NCI-H2107 treated with DMSO at 0.1 percent for 48 hours (cell line): ENCODE data around the gene ATXN1.
"Not testable (repeated sequence)": the region's sequence is repeated elsewhere in the genome, so short reads cannot be mapped to it uniquely, and the experiment has no call there.

Experiments used
- DNase-seq: peaks from one replicate; lab custom pipeline; 2025; ENCODE audit not compliant: unreplicated experiment; lab: John Stamatoyannopoulos, UW

Gene ATXN1

DNA sequence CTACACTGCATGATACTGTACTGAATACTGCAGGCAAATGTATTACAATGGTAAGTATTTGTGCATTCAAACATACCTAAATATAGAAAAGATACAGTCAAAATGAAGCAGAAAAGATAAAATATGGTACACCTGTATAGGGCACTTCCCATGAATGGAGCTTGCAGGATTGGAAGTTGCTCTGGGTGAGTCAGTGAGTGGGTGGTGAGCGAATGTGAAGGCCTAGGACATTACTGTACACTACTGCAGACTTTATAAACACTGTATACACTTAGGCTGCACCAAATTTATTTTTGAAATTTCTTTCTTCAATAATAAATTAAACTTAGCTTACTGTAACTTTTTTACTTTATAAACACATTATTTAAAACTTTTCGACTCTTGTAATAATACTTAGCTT, 213.1 kb downstream of the ATXN1 start:
- no peak for DNase-seq

DNA sequence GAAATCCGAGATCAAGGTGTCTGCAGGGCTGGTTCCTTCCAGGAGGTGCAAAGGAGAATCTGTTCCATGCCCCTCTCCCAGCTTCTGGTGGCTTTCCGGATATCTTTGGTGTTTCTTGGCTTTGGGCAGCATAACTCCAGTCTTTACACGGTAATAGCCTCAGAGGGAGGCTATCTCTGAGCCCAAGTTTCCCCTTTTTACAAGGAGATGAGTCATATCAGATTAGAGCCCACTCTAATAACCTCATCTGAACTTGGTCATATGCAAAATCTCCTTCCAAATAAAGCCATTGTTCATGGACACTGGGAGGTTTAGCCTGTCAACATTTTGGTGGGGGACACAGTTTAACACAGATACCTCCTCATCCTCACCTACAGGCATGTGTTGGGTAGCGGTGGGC, 213.7 kb downstream of the ATXN1 start:
- no peak for DNase-seq

DNA sequence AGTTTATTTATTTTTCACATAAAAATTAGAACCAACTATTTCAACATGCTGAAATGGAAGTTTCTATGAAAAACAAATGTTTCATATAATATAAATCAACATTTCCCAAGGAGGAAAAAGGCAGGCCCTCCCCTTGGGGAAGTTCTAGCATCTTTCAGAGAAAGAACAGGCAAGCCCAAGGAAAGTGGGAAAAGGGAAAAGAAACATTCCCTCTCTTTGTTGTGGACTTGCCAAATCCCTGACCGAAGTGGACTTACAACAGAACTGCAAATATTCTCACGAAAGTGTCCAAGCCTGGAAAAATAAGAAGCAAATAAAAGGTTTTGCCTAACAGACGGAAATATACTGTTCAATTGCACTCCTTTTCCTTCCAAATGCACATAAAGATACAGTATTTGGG, 214.4 kb downstream of the ATXN1 start:
- no peak for DNase-seq

DNA sequence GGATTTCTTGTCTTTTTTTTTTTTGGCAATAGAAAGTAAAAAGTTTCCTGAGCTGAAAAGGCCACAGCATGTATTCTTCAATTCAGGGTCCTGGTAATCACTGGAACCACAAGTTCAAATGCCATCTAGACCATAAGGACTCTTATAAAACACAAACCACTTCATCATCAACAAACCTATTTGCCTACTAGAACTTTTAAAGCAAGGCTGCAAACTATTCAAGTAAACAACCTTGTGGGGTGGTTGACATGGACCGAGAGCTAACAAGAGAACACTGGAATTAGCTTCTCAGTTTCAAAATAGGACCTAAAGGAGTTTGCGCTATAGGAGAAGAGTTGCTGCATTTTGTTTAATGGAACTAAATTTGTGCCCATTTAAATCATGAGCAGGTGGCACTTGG, 215.9 kb downstream of the ATXN1 start:
- DNase-seq, result no peak

DNA sequence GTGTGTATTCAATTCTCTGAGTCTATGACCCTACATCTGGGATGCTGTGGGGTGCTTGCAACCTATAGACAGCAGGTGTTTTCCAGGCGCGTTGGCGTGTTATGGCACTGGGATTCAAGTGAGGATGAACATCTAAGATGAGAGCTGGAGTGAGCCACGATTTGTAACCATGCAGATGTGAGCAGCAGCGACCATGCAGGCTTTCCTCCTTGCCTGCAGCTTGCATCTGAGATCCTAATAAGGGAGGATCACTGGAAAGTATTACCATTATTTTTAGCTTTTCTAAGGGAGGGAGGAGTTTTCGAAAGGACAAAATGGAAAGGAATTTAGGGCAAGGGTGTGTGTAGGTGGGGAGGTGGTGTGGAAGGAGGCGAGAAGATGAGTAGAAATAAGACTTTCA, 216.7 kb downstream of the ATXN1 start:
- DNase-seq, result no peak

DNA sequence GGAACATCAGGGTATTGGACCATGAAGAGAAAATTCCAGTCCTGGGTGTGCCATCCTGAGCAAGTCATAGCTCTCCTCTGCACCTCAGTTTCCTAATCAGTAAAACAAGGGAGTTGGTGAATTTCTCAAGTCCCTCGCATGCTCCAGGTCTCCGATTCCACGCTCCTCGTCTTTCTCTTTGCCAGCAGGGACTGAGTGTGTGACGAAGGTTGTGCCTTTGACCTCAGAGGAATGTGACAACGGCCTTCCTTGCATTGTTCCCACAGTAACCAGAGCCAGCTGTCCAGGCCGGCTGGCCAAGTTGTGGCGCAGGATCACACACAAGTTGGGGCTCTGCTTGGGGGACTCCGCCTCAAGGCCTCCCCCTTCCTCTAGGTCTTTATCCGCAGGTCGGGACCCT, 217.3 kb downstream of the ATXN1 start:
- no peak for DNase-seq

DNA sequence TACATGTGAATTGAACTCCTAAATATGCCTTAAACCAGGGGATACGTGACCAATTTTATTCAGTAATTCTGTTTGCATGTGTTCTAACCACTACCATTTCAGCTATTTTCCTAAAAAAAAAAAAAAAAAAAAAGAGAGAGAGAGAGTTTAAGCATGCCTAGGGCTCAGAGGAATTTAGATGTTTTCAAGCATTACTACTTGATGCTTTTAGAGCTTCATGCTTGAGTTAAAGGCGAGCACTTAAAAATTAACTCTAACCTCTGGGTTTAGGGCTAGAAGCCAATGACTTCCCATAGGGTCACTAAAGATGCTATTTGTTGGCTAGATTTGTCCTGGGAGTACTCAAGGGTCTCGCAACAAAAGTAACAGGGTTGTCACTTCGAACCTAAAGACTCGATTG, 217.7 kb downstream of the ATXN1 start:
- DNase-seq, result no peak

DNA sequence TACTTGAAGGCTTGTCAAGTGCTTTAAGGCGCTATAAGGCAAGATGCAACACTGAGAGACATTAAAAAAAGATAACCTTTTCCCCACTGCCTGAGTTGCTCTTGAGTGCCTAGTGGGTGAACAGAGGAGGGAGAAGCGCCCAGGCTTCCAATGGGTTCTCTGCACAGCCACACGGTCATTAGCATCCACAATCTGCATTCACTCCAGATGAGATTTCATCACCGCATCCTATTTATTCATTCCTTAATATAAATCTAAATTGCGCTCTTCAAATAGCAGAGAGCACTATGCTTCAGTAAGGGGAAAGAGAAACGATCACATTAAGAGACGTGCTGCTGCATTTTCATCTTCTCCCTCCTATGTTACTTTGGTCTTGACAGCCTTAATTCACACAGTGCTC, 219.2 kb downstream of the ATXN1 start:
- DNase-seq, result no peak

DNA sequence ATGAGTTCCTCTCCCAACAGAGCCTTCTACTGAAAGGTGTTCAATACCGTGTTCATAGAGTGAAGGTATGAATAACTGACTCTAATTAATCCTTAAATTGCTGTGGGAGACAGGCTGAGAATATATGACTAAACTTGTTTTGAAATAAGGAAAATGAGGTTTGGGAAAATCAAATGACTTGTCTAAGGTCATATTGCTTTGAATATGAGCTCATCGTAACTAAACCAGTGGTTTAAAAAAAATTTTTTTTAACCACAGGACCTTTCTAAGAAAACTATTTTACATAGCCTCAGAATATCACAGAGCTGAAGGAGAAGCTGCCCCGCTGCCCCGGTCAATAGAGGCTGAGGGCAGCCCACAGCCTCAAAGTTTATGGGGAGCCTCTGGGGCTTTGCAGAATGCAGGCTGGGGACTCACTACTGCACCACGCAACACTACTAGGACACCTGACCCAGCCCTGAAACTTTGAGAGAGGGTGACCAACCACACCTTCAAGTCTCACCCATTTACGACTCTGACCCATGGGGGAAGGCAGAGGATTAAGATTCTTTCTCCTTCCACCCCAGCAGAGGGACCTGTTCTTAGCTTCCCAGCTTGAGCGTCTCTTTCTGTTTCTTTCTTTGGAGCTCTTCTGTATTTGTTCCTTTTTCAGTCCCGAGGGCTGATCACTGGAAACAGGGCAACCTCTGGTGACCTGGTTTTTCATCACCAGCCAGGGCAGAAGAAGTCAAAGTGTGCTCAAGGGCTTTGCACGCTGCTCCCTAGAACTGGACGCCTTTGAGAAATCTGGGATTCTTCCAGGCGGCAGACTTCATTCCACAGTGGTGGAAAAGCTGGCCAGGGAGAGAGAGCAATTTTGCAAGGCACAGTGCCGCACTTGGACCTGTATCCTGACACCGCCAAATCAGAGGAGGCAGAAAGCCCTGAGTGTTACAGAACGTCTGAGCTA, 220.2 kb downstream of the ATXN1 start:
- no peak for DNase-seq

DNA sequence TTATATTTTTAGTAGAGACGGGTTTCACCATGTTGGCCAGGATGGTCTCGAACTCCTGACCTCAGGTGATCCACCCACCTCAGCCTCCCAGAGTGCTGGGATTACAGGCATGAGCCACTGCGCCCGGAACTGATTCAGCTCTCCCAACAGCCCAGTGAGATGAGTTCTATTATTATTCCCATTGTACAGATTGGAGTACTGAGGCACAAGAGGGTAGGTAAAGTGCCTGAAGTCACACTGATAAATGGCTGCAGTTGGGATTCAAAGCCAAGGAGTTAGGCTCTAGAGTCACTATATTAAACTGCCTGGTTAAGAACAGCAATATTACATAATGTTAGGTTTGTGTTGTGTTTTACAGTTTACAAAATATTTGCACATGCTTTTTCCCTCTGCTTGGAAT, 220.9 kb downstream of the ATXN1 start:
- not testable (repeated sequence) for DNase-seq

DNA sequence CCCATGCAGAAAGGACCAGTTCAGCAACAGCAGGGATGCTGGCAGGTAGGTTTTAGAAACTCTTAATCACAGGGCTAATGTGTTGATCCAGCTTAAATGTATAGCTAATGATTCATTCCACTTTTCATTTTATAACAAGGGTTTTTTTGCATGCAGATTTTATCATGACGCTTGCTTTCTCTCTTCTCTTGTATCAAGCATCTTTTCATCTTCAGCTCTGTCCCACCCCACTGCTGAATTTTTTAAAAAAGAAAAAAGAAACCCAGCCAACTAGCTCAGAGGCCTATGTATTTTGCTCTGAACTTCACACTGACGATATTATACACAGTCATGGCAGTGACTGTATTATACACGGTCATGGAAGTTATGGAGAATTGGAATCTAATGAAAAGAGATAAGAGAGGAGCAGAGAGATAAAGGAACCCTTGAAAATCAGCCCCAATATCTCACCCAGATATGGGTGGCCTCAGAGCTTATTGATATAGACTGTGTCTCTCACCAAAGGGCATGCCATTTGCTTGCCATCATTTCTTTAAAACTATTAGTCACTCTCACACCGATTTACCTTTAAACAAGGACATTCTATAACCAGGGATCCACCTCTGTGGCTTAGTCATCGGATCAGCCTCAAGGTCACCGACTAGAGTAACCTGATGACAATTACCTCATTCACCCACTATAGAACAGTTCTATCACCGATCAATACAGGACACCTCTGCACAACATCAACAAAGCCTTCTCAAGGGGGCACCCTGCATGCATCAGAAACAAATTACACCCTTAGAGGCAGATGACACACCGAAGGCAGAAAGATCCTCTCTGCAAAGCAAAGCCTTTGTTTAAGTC, 222.0 kb downstream of the ATXN1 start:
- DNase-seq, result no peak

DNA sequence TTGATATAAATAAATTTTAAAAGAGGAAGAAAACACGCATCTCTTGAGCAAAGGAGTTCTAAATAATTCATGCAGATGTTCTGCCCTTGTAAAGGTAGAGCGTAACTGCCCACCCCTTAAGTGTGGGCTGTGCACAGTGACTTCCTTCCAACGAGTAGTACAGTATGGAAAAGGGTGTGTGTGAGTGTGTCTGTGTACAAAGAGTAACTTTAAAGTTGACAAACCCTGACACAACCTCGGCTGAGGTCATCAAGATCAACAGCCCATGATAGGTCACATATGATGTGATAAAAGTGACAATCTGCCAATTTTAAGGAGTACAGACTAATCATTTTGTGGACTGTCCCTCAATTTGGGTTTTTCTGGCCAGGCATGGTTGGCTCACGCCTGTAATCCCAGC, 225.7 kb downstream of the ATXN1 start:
- no peak for DNase-seq

DNA sequence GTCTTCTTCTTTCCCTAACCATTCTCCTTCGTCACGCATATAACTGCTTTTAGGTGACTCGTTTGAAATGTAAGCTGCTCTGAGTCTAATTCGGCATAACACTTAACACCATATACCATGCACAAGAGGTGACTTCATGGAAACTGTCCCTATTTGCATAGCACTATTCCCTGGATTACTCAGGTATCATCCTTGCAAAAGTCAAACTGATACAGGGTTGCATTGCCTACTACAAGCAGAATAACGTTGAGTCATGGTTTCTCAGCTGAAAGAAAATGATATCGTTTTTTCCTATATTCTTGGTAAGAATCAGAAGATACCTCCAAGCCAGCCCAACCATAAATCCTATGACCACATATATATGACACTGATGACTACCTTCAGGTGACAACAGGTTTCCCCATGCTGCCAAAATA, 227.5 kb downstream of the ATXN1 start:
- no peak for DNase-seq

DNA sequence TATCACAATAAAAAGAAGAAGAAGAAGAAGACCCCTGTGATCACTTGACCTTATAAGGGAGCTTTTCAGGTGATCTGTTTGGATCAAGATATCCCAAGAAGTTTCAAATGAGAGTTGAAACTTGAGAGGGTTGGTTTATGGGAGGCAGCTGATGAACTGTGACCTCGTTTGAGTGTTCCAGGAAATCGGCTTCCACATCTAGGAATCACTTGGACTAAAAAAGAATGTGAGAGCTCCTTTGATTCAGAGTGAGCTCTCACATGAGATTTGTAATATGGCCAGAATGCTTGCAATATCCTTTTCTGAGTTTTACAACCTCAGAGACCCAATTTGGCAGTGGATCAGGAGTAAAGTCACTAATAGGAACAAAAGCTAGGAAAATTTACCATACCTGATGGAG, 228.1 kb downstream of the ATXN1 start:
- no peak for DNase-seq

DNA sequence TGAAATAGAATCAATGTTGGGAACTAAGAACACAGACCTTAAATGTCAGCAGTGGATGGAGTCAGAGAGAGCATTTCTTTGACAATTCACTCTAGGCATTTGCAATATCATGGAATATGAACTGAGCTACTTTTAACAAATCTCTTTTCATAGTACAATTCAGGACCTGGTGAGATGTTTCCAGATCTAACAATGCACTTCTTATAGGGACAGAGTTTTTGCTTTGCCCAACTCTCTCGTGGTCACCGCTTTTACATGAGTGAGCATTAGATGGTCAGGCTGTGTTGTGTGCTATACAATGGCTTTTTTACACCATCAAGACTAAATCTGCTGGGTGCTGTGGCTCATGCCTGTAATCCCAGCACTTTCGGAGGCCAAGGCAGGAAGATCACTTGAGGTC, 233.6 kb downstream of the ATXN1 start:
- DNase-seq, result no peak

DNA sequence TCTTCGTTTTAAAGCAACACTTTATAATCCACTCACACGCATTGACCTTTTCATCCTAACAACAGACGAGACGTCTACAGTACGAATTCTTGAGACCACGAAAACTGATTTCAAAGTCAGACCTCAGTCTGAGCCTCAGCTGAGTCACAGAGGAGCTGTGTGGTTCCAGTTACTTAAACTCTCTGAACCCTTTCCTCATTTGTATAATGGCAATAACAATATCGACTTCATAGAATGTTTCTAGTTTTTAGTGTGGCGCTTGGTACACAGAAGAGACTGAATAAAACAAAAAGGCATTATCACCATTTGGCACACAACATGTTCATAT, 236.9 kb downstream of the ATXN1 start:
- DNase-seq, result no peak

DNA sequence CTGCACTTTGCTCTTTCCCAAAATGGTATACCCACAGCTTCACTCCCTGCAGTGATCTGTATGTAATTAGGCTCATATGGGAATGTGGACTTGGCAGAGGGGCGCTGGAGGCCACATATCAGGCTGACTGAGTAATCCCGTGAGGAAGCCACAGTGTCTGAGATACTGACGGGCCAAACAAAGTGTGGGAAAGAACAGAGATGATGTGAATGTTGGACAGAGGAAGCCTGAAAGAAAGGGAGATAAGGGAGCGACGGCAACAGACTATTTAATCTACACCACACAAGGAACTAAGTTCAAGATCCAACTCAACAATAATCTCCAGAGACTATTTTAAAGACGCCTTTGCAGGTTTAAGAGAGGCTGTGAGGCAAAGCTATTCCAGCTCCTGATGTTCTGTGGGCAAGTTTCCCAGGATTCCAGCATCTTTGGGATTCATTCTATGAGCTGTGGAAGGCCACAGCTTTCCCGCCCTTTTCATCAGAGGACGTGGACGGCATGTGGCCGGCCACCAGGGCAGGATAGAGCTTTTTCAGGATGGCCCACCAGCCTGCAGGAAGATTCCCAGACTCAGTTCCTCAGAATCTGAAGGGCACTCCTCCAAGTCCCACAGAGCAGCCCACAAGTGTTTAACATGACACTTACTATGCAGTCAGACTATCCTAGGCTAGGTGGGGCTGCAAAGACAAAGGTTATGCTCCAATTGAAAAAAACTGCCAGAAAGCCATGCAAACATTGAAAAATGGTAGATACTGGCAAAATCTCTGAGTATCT, 237.5 kb downstream of the ATXN1 start:
- DNase-seq, result no peak

DNA sequence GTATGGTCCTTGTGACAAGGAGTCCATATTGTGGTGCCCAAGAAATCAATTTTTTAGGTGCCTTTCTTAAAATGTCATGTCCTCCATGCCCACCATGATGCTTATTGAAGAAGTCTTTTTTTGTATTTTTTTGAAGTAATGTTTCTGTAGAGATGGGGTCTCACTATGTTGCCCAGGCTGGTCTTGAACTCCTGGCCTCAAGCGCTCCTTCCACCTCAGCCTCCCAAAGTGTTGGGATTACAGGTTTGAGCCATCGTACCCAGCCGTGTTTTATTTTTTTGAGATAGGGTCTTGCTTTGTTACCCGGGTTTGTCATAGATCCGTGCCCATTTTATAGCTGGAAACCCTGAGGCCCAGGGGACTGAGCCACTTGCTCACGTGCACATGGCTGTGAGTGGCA, 238.3 kb downstream of the ATXN1 start:
- DNase-seq, result no peak

DNA sequence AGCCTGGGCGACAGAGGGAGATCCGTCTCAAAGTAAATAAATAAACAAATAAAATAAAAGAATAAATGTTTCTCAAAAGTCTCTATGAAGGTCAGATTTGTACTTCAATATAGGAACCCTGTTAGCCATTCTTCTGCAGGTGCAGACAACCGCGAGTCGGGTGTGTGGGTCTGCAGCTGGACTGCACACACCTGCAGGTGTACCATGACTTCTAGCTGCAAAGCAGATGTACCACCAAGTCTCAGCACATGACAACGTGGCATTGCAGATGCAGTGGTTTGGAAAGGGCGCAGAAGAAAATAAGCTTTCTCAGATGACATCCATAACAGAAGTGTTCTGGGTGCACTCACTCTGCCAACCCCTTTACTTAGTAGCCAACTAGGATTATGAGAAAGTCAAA, 239.7 kb downstream of the ATXN1 start:
- DNase-seq, result no peak

DNA sequence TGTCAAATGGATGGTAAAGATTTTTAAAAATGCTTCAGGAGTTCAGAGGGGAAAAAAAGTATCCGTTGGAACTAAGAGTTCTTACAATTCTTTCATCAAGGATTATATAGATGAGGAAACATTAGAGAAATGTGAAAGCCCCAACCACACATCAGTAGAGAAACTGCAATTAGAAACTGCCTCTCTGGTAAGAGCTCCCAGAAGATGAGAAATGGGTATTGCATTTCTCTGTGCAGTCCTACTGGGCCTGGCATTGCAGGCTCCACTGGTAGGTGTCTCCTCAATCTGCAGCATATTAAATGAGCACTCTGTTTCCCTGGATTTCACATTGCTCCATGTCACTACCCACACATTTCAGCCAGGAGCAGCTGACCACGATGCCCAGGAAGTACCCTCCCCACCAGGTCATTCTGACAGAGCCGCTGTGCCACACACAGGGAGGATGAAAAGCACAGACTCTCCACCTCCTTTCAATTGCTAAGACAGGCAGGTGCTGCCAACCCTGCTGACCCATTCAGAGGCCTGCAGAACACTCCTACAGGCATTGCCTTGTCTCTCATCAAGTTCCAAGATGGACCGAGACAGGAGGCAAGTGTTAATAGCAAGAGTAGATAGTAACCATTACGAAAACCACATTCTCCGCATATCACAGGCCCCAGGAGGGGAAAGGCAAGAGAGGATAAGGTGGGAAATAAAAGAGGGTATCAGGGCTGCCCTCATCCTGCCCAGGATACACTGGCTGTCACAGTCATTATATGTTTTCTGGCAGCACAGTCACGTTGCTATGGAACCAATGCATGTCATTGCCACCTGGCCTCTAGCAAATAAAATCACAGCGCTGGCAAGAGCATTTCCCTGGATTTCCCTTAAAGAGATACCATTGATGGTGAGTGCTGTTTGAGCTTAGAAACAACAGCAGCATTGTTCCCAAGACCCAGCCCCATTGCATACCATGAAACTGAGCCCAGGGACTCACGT, 241.7 kb downstream of the ATXN1 start:
- DNase-seq, result no peak
